Measurements from ENCODE around the gene CLDND2. TPM values are rescaled to one million over a fixed set of nuclear protein-coding genes. Genes with fewer than 3 reads are reported as not detected.
A peak's percentile ranks its signal among the peaks of the same experiment; 100 is the strongest.

CLDND2 gene
- total RNA-seq, 1 donor from 2014 or later: 1.9 TPM

DNA sequence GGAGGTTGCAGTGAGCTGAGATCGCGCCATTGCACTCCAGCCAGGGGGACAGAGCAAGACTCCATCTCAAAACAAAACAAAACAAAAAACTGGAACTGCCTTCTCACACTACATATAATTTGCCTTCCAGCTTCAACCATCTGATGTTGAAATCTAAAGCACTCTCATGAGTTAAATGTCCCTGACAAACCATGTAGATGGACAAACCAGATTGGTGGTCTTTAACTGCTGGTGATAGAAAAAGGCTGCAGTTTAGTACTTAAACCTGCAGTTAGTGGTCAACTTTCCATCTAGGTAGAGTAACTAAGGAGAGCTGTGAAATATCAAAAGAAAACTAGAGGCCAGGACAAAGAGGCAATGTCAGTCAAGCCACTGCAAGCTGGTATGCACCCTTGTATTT is 27.4 kb upstream of the CLDND2 start:
- peaks cover 11% of the 10 kb centered on the region for H3K4me1 ChIP-seq
- no peaks in the 10 kb centered on the region for H3K9me3 ChIP-seq
- no peak overlapping the region for H3K27ac ChIP-seq
- no peaks in the 10 kb centered on the region for H3K36me3 ChIP-seq
- H3K4me3 ChIP-seq: no peak overlapping the region
- H3K27me3 ChIP-seq (ENCODE audit: low read depth): no peaks in the 10 kb centered on the region
- intact Hi-C loops (cut with DNase I): no loop called here
- no peak for ATAC-seq
- TF ChIP-seq, protein P1, sequence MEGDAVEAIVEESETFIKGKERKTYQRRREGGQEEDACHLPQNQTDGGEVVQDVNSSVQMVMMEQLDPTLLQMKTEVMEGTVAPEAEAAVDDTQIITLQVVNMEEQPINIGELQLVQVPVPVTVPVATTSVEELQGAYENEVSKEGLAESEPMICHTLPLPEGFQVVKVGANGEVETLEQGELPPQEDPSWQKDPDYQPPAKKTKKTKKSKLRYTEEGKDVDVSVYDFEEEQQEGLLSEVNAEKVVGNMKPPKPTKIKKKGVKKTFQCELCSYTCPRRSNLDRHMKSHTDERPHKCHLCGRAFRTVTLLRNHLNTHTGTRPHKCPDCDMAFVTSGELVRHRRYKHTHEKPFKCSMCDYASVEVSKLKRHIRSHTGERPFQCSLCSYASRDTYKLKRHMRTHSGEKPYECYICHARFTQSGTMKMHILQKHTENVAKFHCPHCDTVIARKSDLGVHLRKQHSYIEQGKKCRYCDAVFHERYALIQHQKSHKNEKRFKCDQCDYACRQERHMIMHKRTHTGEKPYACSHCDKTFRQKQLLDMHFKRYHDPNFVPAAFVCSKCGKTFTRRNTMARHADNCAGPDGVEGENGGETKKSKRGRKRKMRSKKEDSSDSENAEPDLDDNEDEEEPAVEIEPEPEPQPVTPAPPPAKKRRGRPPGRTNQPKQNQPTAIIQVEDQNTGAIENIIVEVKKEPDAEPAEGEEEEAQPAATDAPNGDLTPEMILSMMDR (IDR thresholded peaks at IDR 0.05): no peak
- DNase-seq: no peak

DNA sequence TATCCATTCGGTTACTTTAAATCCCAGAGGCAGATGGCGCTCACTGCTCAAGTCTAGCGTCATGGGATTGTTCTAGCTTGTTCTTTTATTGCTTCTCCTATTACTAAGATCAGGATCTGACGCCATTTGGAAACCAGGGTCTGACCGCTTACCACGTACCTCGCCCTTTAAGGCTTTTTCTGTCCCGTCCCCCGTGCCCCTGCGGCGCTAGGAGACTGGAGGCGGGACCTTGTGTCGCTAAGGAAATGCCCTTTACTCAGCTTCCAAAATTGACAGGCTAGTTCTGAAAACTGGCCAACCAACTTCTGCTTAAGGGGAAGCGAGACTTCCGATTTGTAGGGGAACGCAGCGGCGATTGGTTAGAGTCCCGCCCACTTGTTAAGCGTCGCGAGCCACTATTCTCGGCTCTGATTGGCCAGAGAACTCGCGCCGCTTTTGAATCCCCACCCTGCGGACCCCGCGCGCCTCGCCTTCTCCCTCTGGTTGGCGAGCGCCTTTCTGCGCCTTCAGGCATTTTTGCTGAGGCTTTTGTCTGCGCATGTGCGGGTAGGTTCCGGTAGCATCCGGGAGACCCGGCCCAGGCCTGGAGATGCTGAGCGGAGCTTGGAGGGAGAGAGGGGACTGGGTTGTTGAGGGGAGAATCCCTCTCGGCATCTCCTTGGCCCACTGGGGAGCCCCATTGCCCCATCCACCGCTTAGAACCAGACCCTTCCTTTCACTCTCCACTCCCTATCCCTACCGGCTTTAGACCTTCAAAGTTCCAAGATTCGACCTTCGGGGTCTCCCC is 25.4 kb upstream of the CLDND2 start:
- TF ChIP-seq, protein P1 (IDR thresholded peaks at IDR 0.05): no peak
- DNase-seq (peak; percentile 95), ATAC-seq (peak; percentile 97 to 98)
- Histone ChIP-seq H3K27me3 (ENCODE audit: low read depth) (no peaks in the 10 kb centered on the region), H3K36me3 (no peaks in the 10 kb centered on the region), H3K9me3 (no peaks in the 10 kb centered on the region), H3K4me1 (peaks cover 11% of the 10 kb centered on the region), H3K4me3 (peak overlapping the region; percentile 50), H3K27ac (peak overlapping the region; percentile 80)
- intact Hi-C loops (cut with DNase I): no loop called here

DNA sequence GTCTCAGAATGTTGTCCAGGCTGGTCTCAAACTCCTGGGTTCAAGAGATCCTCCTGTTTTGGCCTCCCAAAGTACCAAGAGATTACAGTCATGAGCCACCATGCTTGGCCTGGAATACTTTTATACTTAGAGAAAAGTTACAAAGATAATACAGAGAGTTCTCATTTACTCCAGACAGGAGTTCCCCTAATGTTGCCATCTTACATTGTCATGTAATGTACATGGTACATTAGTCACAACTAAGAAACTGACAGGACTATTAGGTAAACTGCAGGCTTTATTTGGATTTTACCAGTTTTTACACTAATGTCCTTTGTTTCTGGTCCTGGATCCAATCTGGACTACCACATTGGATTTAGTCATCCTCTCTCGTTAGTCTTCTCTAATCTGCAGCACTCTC is 23.9 kb upstream of the CLDND2 start:
- no peak overlapping the region for H3K27ac ChIP-seq
- intact Hi-C loops (cut with DNase I): no loop called here
- ATAC-seq (no peak), DNase-seq (no peak)
- TF ChIP-seq, protein P1 (IDR thresholded peaks at IDR 0.05): no peak
- no peaks in the 10 kb centered on the region for H3K36me3 ChIP-seq
- H3K4me1 ChIP-seq: peaks cover 11% of the 10 kb centered on the region
- H3K9me3 ChIP-seq: no peaks in the 10 kb centered on the region
- no peak overlapping the region for H3K4me3 ChIP-seq
- no peaks in the 10 kb centered on the region for H3K27me3 ChIP-seq (ENCODE audit: low read depth)

DNA sequence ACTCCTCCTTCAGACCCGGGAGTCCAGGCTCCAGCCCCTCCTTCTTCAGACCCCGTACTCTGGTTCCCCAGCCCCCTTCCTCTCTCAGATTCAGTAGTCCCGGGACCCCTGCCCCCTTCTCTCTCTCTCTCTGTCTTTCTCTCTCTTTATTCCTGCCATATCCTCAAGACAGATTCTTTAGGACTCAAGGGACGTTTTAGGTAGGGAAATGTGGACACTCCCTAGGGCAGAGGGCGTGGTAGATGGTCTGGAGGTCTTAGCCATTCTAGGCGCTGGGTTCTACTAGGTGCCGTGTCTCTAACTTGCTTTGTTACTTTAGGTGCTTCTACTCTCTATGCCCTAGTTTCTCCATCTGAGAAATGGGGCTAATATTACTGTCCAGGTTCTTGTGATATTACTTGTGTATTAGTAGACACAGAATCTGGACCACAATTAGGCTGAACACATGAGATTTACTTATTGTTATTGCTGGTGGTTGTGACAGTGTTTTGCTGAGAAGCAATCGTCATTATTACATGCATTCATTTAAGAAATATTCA is 22.3 kb upstream of the CLDND2 start:
- TF ChIP-seq, protein P1 (IDR thresholded peaks at IDR 0.05): no peak
- Histone ChIP-seq H3K36me3 (no peaks in the 10 kb centered on the region), H3K9me3 (no peaks in the 10 kb centered on the region), H3K4me1 (peaks cover 11% of the 10 kb centered on the region), H3K27ac (no peak overlapping the region), H3K27me3 (ENCODE audit: low read depth) (no peaks in the 10 kb centered on the region), H3K4me3 (no peak overlapping the region)
- ATAC-seq (no peak), DNase-seq (no peak)
- intact Hi-C loops (cut with DNase I): no loop called here

DNA sequence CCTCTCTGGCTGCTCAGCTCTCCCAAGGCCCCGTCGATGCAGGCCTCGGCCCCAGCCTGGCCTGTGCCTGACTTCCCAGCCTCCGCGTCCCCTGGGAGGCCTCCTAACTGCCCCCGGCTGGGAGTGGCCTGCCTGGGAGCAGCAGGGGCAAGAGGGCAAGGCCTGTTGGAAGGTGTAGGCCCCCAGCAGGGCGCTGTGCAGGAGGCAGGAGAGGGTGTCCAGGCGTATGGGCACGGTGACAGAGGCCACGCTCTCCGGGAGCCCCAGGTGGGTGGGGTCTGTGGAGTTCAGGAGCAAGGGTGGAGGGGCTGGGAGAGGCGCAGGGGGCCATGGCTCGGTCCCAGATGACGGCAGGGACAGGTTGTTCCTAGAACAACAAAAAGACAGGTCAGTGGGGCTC is 20.3 kb upstream of the CLDND2 start:
- no peak for DNase-seq
- no peak for ATAC-seq
- no peak overlapping the region for H3K4me3 ChIP-seq

More for the DNA sequence above, 20.3 kb upstream of the CLDND2 start:
- Histone ChIP-seq H3K27ac (no peak overlapping the region), H3K27me3 (ENCODE audit: low read depth) (no peaks in the 10 kb centered on the region), H3K36me3 (no peaks in the 10 kb centered on the region), H3K9me3 (no peaks in the 10 kb centered on the region), H3K4me1 (no peaks in the 10 kb centered on the region)
- TF ChIP-seq, protein P1 (IDR thresholded peaks at IDR 0.05): no peak
- intact Hi-C loops (cut with DNase I): no loop called here
